Lower leg skin (tissue), 4 donors: ENCODE measurements around the gene TOP3B. TPM values are rescaled to one million over a fixed set of nuclear protein-coding genes. Genes with fewer than 3 reads are reported as not detected.

ENCODE experiments used
- DNase-seq, 2 donors: peaks; one replicate each; pipeline ENCODE4 v3.0.0-alpha.2; 2019; ENCODE audit warnings: low spot score in 2 of 2
- H3K4me3 ChIP-seq: fragments of 200-600 bp; sonication (generic); 2 replicates; pipeline ENCODE4 v1.5.1; 2017; ENCODE audit warnings: mild to moderate bottlenecking, low read depth; ENCODE audit not compliant: poor library complexity, severe bottlenecking
- CTCF ChIP-seq, 3 donors: fragments of 450-650 bp; IDR thresholded peaks; one replicate each; pipeline ENCODE4 v1.5.1; 2016; ENCODE audit warnings: antibody characterized with exemption in 3 of 3, mild to moderate bottlenecking in 3 of 3, moderate library complexity in 2 of 3
- POLR2A ChIP-seq, 2 donors: fragments of 450-650 bp; IDR thresholded peaks; one replicate each; pipeline ENCODE4 v1.6.1; 2016 to 2017; ENCODE audit warnings: antibody characterized with exemption in 2 of 2, mild to moderate bottlenecking in 1 of 2, moderate library complexity in 1 of 2
- WGBS, 2 donors: methylation state at CpG; one replicate each; pipeline ENCODE4 v1.1.5; 2018; 5-methylcytosine and 5-hydroxymethylcytosine counted together
- intact Hi-C: fragments of 100-400 bp; cut with DNase I; formaldehyde crosslinking; loops from one replicate; pipeline ENCODE4 v1.15.0; 2023; ENCODE audit warnings: low total_unique reads
- total RNA-seq, 4 donors: library from RNA; depleted of rRNA; stranded (reverse); fragments of >200 nt; gene quantifications; one replicate each; pipeline ENCODE4 v1.1.0, GENCODE V29; 2016

Gene TOP3B
- total RNA-seq, 4 donors from 2014 or later = 23.6 to 53.6 (median 29.7) TPM

GRCh38 chr22:21961886-21962654, 20.5 kb downstream of the TOP3B start:
- H3K4me3 ChIP-seq = no peak overlapping the region
- intact Hi-C loops = no loop called here
- no peak for TF ChIP-seq CTCF (IDR thresholded peaks at IDR 0.05)
- TF ChIP-seq POLR2A (IDR thresholded peaks at IDR 0.05) = no peak
- no peak for DNase-seq
- WGBS, 2 donors = 84 to 85% methylated on average over 20 to 22 of the region's 23 CpGs

DNA sequence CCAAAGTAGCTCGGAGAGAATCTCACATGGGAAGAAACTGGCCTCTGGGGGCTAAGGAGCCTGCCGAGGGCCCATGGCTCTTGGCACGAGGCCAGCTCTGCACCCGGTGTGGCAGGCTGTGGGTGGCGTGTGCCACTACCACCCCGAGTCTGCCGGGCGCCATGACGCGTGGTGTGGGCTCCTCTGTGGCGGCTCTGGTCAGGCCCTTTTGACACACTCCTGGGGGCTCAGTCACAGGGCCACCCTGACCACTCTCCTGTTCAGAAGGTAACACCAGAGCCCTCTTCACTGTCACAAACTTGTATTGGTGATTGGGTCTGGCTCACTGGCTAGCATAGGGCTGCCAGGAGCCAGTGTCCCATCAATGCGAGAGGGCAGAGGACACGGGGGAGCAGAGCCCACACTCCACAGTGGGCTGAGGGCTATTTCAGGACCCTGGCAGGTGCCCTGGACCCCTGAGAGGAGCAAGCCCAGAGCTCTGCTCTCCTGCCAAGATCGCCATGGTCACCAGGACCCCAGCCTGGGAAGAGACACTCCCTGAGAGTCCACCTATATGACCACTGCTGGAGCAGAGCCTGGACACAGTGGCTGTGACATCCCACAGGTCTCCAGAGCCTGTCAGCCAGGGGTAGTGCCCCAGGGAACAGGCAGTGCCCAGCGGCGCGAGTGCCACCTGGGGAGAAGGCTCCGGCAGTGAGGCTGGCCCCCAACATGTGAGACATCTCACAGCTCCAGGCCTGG, 21.3 kb downstream of the TOP3B start:
- H3K4me3 ChIP-seq = no peak overlapping the region
- intact Hi-C loops = no loop called here
- WGBS, 2 donors = 82 to 92% methylated on average over 12 to 14 of the region's 18 CpGs
- DNase-seq = no peak
- no peak for TF ChIP-seq POLR2A (IDR thresholded peaks at IDR 0.05)
- no peak for TF ChIP-seq CTCF (IDR thresholded peaks at IDR 0.05)

- no peak for DNase-seq
- intact Hi-C loops = no loop called here
- no peak overlapping the region for H3K4me3 ChIP-seq
- TF ChIP-seq POLR2A (IDR thresholded peaks at IDR 0.05) = no peak
- TF ChIP-seq CTCF (IDR thresholded peaks at IDR 0.05) = no peak
- WGBS, 2 donors = 92 to 95% methylated on average over 19 to 20 of the region's 24 CpGs
Observed at GRCh38 chr22:21960200-21961126, 22.1 kb downstream of the TOP3B start.

DNA sequence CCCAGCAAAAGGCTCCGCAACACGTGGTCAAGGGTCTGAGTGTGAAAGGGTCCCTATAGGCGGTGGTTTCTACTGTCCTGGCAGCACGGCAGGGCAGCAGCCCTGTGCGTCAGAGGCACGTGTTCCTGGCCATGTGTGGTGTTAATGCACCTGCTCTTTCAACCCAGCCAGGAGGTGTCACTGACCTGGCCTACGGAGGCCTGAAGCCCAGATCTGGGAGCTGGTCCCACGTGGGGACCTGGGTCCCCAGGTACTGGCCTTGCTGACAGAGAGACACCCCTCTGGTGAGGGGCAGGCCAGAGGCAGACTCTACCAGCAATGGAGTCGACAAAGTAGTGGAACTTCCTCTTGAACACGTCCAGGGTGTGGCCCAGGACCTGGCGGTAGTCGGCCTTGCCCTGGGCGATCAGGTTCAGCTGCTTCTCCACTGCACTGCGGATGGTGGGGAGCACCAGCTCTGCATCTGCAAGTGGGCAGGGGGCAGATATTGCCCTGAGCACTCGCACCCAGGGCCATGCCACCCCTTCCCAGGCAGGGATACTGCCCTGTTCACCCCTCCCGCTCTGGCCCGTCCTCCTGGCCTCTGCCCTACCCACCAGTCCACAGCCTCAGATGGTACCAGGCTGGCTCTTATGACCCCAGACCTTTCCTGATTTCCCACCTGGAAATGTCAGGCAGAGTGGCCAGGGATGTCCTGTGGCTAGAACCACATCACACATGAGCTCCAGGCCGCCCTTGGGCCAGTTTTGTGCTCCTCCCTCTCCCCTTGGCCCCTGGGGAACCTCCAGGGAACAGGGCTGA, 23.1 kb downstream of the TOP3B start:
- no peak for DNase-seq
- 77 to 86% methylated on average over 8 to 18 of the region's 18 CpGs for WGBS, 2 donors
- intact Hi-C loops = no loop called here
- H3K4me3 ChIP-seq = no peak overlapping the region
- TF ChIP-seq POLR2A (IDR thresholded peaks at IDR 0.05) (no peak), CTCF (IDR thresholded peaks at IDR 0.05) (no peak)
